ENCODE measurements around the gene CYP4A22. TPM values are rescaled to one million over a fixed set of nuclear protein-coding genes. Genes with fewer than 3 reads are reported as not detected.
A peak's percentile ranks its signal among the peaks of the same experiment; 100 is the strongest.

CYP4A22 gene
- polyA plus RNA-seq, 6 donors from 2014 or later = not detected

GRCh38 chr1:47174656-47175020 lies 37.4 kb downstream of the CYP4A22 start:
- H3K36me3 Mint-ChIP-seq = no peaks in the 10 kb centered on the region
- H3K4me3 Mint-ChIP-seq = no peak overlapping the region
- no peak overlapping the region for H3K27ac Mint-ChIP-seq
- H3K27me3 Mint-ChIP-seq = peaks cover 39 to 52% (median 43%) of the 10 kb centered on the region in 3 donors
- peaks cover 11 to 15% (median 13%) of the 10 kb centered on the region in 3 donors for H3K4me1 Mint-ChIP-seq
- H3K9me3 Mint-ChIP-seq = peaks cover 0 to 6% (median 3%) of the 10 kb centered on the region in 7 donors
- no peak for DNase-seq
- ATAC-seq (ENCODE audit: low read depth in 2 of 2) = no peak

DNA sequence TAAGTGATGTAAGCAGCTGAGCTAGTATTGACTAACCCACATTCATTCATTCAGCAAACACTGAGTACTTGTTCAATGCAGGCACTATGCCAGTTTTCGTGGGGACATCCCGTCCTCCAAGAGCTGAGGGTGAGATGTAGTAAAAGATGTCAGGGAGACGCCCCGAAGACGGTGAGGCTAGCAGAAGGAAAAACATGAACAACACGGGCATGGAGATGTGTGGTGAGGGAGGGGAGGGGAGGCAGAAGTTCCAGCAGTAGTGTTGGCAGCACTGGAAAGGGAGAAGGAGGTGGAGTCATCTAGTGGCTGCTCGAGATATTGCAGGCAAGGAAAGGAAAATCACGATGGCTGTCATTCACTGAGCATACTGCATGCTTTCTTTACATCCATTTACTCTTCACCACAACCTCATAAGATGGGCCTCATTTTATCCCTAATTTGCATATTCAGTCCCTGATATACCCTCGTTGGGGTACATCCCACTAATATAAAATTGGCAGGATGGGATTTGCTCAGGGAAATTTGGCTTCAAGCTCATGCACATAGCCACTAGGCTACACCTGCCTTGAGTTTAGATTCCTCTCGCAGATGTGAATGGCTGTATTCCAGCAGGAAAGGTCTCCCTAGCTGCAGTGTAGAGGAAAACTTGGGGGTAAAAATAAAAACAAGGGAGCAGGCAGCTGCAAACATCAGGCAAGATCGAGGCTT lies 38.1 kb downstream of the CYP4A22 start:
- H3K36me3 Mint-ChIP-seq = no peaks in the 10 kb centered on the region
- peaks cover 43 to 59% (median 48%) of the 10 kb centered on the region in 3 donors for H3K27me3 Mint-ChIP-seq
- peak overlapping the region in 1 of 8 donors; percentile 9 for H3K4me3 Mint-ChIP-seq
- H3K27ac Mint-ChIP-seq = no peak overlapping the region
- H3K9me3 Mint-ChIP-seq = peaks cover 0 to 6% (median 3%) of the 10 kb centered on the region in 7 donors
- ATAC-seq (ENCODE audit: low read depth in 2 of 2) = no peak
- H3K4me1 Mint-ChIP-seq = peaks cover 11 to 17% (median 14%) of the 10 kb centered on the region in 3 donors
- no peak for DNase-seq

GRCh38 chr1:47178020-47178419 lies 40.8 kb downstream of the CYP4A22 start:
- Mint-ChIP-seq H3K36me3 (no peaks in the 10 kb centered on the region), H3K27me3 (peaks cover 44 to 71% (median 67%) of the 10 kb centered on the region in 3 donors)
- no peak for ATAC-seq (ENCODE audit: low read depth in 2 of 2)

GRCh38 chr1:47178654-47179016 lies 41.4 kb downstream of the CYP4A22 start:
- no peaks in the 10 kb centered on the region for H3K36me3 Mint-ChIP-seq
- H3K27me3 Mint-ChIP-seq = peaks cover 48 to 75% (median 72%) of the 10 kb centered on the region in 3 donors
- ATAC-seq (ENCODE audit: low read depth in 2 of 2) = no peak
- peak overlapping the region in 3 of 8 donors; percentile 12 to 90 (median 63) for H3K4me3 Mint-ChIP-seq
- H3K9me3 Mint-ChIP-seq = peaks cover 0 to 2% (median 0%) of the 10 kb centered on the region in 7 donors
- peaks cover 11 to 17% (median 14%) of the 10 kb centered on the region in 3 donors for H3K4me1 Mint-ChIP-seq
- DNase-seq = no peak
- no peak overlapping the region for H3K27ac Mint-ChIP-seq

More at GRCh38 chr1:47178020-47178419, 40.8 kb downstream of the CYP4A22 start:
- Mint-ChIP-seq H3K27ac (no peak overlapping the region), H3K4me1 (peaks cover 11 to 17% (median 14%) of the 10 kb centered on the region in 3 donors), H3K4me3 (peak overlapping the region in 1 of 8 donors; percentile 37), H3K9me3 (peaks cover 0 to 4% (median under 1%) of the 10 kb centered on the region in 7 donors)
- DNase-seq = no peak

DNA sequence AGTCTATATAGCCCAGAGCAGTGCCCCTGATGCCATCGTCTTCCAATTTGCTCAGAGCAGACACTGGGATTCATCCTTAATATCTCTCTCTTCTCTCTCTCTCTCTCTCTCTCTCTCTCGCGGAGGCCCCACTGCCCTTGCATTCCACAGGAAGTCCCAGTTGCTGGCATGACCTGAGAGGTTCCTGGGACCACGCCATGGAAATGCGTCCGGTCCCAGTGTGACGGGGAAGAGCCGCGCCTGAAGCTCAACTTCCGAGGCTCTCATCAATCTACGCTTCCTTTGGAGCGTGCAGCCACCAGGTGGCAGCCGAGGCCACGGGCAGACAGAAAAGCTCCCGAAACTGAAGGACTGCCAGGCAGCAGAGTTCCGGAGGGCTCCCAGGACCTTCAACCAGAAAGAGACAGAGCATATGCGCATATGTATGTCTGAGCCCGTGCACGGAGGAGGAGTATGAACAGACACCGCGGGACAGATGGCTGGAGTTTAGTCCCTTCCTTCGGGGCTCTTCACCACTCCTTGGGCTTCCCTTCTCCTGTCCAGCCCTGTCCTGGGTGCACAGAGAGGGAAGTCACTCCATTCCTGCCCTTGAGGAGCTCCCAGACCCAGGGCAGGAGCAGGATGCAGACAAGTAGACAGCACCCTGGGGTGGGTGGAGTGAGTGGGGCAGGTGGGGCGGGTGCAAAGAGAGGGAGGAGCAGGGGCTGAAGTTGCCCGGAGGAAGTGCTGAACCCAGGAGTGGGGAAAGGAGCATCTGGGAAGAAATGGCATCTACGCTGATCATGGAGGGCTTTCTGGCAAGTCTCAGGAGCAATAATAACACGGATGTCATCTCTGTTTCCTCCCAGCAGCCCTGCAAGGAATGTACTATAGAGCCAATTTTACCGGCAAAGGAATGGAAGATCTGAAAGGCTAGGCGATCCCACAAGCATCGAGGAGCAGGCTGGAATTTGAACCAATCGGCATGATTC lies 42.1 kb downstream of the CYP4A22 start:
- Mint-ChIP-seq H3K4me3 (peak overlapping the region; percentile 12 to 90 (median 78)), H3K36me3 (no peaks in the 10 kb centered on the region), H3K27me3 (peaks cover 44 to 77% (median 71%) of the 10 kb centered on the region in 3 donors), H3K27ac (peak overlapping the region in 1 of 6 donors; percentile 79), H3K9me3 (peaks cover 0 to 2% (median 0%) of the 10 kb centered on the region in 7 donors), H3K4me1 (peaks cover 11 to 17% (median 14%) of the 10 kb centered on the region in 3 donors)
- ATAC-seq (ENCODE audit: low read depth in 2 of 2) (peak; percentile 28 to 47), DNase-seq (peak; percentile 35)

DNA sequence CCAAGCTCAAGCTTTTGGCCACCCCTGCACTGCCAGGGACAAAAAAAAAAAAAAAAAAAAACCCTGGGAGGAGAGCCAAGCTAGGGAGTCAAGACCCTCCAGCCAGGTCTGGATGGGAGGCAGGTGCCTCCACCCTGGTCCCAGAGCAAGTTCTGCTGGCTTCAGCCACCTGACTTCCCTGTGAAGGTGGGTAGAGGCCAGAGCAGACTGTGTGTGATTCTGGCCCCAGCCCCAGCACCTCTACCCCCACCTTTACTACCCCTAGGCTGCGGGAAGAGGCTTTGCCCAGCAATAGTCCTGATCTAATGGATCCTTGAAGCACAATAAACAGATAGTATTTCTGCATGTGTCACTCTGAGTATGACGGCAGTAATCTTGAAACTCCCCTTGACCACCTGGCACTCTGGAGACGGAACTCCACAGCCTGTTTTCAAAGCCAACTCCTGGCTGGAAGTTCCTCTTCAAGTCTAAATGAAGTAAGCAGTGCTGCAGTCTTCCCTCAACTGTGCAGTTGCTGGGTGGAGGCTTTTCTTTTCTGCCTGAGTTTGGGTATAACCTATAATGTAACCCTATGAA lies 42.8 kb downstream of the CYP4A22 start:
- Mint-ChIP-seq H3K4me1 (peaks cover 11 to 15% (median 13%) of the 10 kb centered on the region in 3 donors), H3K27ac (no peak overlapping the region), H3K9me3 (peaks cover 0 to 2% (median 0%) of the 10 kb centered on the region in 7 donors), H3K36me3 (no peaks in the 10 kb centered on the region), H3K4me3 (no peak overlapping the region), H3K27me3 (peaks cover 40 to 75% (median 68%) of the 10 kb centered on the region in 3 donors)
- no peak for ATAC-seq (ENCODE audit: low read depth in 2 of 2)
- DNase-seq = no peak

- no peak for DNase-seq
- peaks cover 0 to 2% (median 0%) of the 10 kb centered on the region in 7 donors for H3K9me3 Mint-ChIP-seq
- H3K36me3 Mint-ChIP-seq = no peaks in the 10 kb centered on the region
- no peak for ATAC-seq (ENCODE audit: low read depth in 2 of 2)
- peaks cover 8 to 11% (median 9%) of the 10 kb centered on the region in 3 donors for H3K4me1 Mint-ChIP-seq
- peak overlapping the region in 1 of 6 donors; percentile 1 for H3K27ac Mint-ChIP-seq
- H3K27me3 Mint-ChIP-seq = peaks cover 35 to 75% (median 68%) of the 10 kb centered on the region in 3 donors
- peak overlapping the region in 1 of 8 donors; percentile 41 for H3K4me3 Mint-ChIP-seq
Observed at GRCh38 chr1:47180603-47181094, 43.4 kb downstream of the CYP4A22 start.

DNA sequence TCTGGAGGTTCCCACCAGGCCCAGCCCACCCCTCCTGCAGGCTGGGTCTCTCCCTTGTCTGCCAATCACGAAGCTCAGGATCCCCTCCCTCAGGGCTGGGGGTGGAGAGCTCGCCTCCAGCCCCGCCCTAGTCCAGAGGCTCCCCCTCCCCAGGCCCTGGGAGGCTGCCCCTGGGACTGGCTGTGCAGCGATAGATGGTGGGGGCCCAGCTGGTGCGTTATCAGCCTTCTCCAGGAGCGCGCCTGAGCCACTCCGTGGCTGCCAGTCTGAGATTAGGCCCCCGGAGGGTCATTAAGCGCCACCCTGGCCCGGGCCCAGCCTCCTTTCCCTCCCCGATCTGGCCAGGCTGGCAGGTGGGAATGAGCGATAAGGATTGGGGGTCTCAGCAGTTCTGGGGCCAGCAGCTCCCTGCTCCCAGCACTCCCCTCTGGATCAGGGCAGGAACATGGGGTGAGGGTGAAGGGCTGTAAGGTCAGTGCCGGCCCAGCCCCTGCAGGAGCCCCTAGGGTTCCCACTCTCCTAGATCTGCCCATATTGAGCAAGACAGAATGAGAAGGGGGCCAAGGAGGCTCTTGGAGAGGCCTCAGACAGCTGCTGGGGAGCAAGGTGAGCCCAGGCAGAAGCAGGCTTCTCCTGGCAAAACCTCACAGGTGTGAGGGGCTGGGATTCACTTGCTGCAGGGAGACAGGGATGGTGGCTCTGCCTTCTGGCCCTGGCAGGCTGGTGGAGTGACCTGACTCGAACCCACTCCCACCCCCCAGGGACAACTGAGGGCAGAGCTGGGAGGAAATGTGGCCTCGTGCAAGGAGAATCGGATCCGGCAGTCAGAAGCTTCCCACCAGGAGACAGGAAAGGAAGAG lies 44.1 kb downstream of the CYP4A22 start:
- Mint-ChIP-seq H3K4me1 (peaks cover 8 to 11% (median 9%) of the 10 kb centered on the region in 3 donors), H3K36me3 (no peaks in the 10 kb centered on the region), H3K27me3 (peaks cover 31 to 74% (median 65%) of the 10 kb centered on the region in 3 donors), H3K27ac (peak overlapping the region in 3 of 6 donors; percentile 1 to 62 (median 28)), H3K4me3 (peak overlapping the region in 1 of 8 donors; percentile 41), H3K9me3 (peaks cover 0 to 2% (median 0%) of the 10 kb centered on the region in 7 donors)
- ATAC-seq (ENCODE audit: low read depth in 2 of 2) = no peak
- DNase-seq = no peak

GRCh38 chr1:47181955-47182675 lies 44.9 kb downstream of the CYP4A22 start:
- no peak for ATAC-seq (ENCODE audit: low read depth in 2 of 2)

DNA sequence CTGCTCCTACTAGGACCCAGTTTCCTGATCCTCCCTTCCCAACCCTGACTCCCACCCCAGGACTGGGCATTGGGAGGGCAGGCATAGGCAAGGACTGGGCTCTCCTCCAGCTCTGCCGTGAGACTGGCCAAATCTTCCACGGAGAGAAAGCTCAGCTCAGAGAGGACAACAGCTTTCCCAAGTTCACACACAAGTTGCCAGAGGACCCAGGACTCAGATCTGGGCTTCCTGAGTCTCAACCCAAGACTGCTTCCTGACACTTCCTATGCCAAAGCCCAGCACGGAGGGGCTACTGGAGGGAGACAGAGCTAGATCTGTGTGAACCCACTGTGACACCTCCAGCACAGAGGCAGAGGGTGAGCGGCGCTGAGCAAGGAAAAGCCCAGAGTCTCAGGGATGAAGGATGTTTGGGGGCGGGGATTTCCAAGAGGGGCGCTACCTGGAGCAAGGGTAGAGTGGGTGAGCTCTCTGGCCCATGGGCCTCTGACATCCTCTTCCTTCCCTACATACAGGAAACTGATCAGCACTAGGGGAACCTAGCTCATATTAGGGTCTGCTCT lies 45.5 kb downstream of the CYP4A22 start:
- peaks cover 8 to 11% (median 9%) of the 10 kb centered on the region in 3 donors for H3K4me1 Mint-ChIP-seq
- peaks cover 24 to 77% (median 72%) of the 10 kb centered on the region in 3 donors for H3K27me3 Mint-ChIP-seq
- no peaks in the 10 kb centered on the region for H3K36me3 Mint-ChIP-seq
- no peak overlapping the region for H3K27ac Mint-ChIP-seq
- DNase-seq (no peak), ATAC-seq (ENCODE audit: low read depth in 2 of 2) (no peak)
- no peak overlapping the region for H3K4me3 Mint-ChIP-seq
- H3K9me3 Mint-ChIP-seq = peaks cover 0 to 2% (median 0%) of the 10 kb centered on the region in 7 donors

More at GRCh38 chr1:47181955-47182675, 44.9 kb downstream of the CYP4A22 start:
- no peak for DNase-seq
- Mint-ChIP-seq H3K4me1 (peaks cover 8 to 11% (median 9%) of the 10 kb centered on the region in 3 donors), H3K4me3 (no peak overlapping the region), H3K9me3 (peaks cover 0 to 2% (median 0%) of the 10 kb centered on the region in 7 donors), H3K36me3 (no peaks in the 10 kb centered on the region), H3K27ac (no peak overlapping the region), H3K27me3 (peaks cover 27 to 74% (median 65%) of the 10 kb centered on the region in 3 donors)

GRCh38 chr1:47183308-47184089 lies 46.3 kb downstream of the CYP4A22 start:
- peak overlapping the region in 1 of 6 donors; percentile 52 for H3K27ac Mint-ChIP-seq
- DNase-seq (no peak), ATAC-seq (ENCODE audit: low read depth in 2 of 2) (no peak)
- H3K4me3 Mint-ChIP-seq = no peak overlapping the region
- H3K36me3 Mint-ChIP-seq = no peaks in the 10 kb centered on the region
- peaks cover 24 to 73% (median 66%) of the 10 kb centered on the region in 3 donors for H3K27me3 Mint-ChIP-seq
- peaks cover 0 to 2% (median 0%) of the 10 kb centered on the region in 7 donors for H3K9me3 Mint-ChIP-seq
- peaks cover 8 to 11% (median 9%) of the 10 kb centered on the region in 3 donors for H3K4me1 Mint-ChIP-seq

Data from naive B cell (primary cell).